HepG2 (cell line): ENCODE measurements around the gene DEFB128. TPM values are rescaled to one million over a fixed set of nuclear protein-coding genes. Genes with fewer than 3 reads are reported as not detected.

Experiments
- ATAC-seq: fragments of 200-7000 bp; cut with Tn5 transposase; 3 replicates; pipeline ENCODE4 v1.9.1; 2020; ENCODE audit warnings: mild to moderate bottlenecking, moderate library complexity
- BruUV-seq: library from RNA; stranded (reverse); fragments of 400-500 nt; replicated peaks from 2 replicates; lab custom pipeline; 2021; lab: Mats Ljungman, UMichigan
- CTCF ChIA-PET: fragments of 300-600 bp; formaldehyde crosslinking; extraction: SDS; loops from one replicate; lab custom pipeline; 2021; ENCODE audit warnings: low total read pairs, inconsistent platforms, low intra/inter-chr PET ratio; lab: Yijun Ruan, JAX
- POLR2A ChIA-PET: fragments of 350-600 bp; sonication (Branson Sonifier 250); formaldehyde crosslinking; loops from one replicate; lab custom pipeline; 2020; ENCODE audit warnings: antibody characterized with exemption, inconsistent platforms; lab: Yijun Ruan, JAX
- DNase-seq: peaks from one replicate; pipeline ENCODE4 v3.0.0-alpha.2; 2015; ENCODE audit warnings: low spot score
- FAIRE-seq: peaks from 3 replicates; lab custom pipeline; 2011; peaks lifted over from hg19 to GRCh38; lab: Jason Lieb, UNC
- H2AFZ ChIP-seq: one replicate; pipeline ENCODE4 v1.6.1; 2011; ENCODE audit warnings: low read length, inconsistent platforms
- H3K27ac ChIP-seq: fragments of 300-600 bp; 3 replicates; pipeline ENCODE4 v1.8.0; 2011; ENCODE audit warnings: mixed run types, mild to moderate bottlenecking, mixed read lengths, low read length, inconsistent platforms; ENCODE audit not compliant: insufficient read depth; ENCODE audit errors: extremely low read length
- H3K27me3 ChIP-seq, 2 experiments: fragments of 200-600 bp in 1 of 2; 2 replicates in 1 of 2; 3 replicates in 1 of 2; pipeline versions ENCODE4 v1.6.0 to v1.8.0; 2011; ENCODE audit warnings: low read length in 2 of 2, mild to moderate bottlenecking in 2 of 2, moderate library complexity in 2 of 2, inconsistent platforms in 1 of 2; ENCODE audit not compliant: insufficient read depth in 2 of 2, control insufficient read depth in 1 of 2
- H3K36me3 ChIP-seq, 2 experiments: fragments of 200-600 bp in 1 of 2; replicated peaks in 1 of 2; 2 replicates in 1 of 2; 3 replicates in 1 of 2; pipeline versions ENCODE4 v1.5.1 to v1.8.0; 2011; ENCODE audit warnings: low read length in 2 of 2, inconsistent platforms in 1 of 2; ENCODE audit not compliant: insufficient read depth in 2 of 2, control insufficient read depth in 1 of 2
- H3K4me1 ChIP-seq: 2 replicates; pipeline ENCODE4 v1.5.1; 2012; ENCODE audit warnings: low read length, inconsistent platforms; ENCODE audit not compliant: insufficient read depth
- H3K4me2 ChIP-seq: 2 replicates; pipeline ENCODE4 v1.6.0; 2011; ENCODE audit warnings: low read depth, low read length, inconsistent platforms
- H3K4me3 ChIP-seq, 3 experiments: fragments of 200-600 bp in 1 of 3; sonication (generic), shearing (Covaris generic) in 1 of 3; replicated peaks in 1 of 3; 2 replicates each; pipeline ENCODE4 v1.5.1; 2011 to 2016; ENCODE audit warnings: low read length in 3 of 3, inconsistent platforms in 2 of 3, low read depth in 2 of 3, mild to moderate bottlenecking in 2 of 3, control low read depth in 1 of 3, mixed read lengths in 1 of 3; ENCODE audit not compliant: insufficient read depth in 1 of 3
- H3K79me2 ChIP-seq: one replicate; pipeline ENCODE4 v1.6.1; 2011; ENCODE audit warnings: low read length, inconsistent platforms; ENCODE audit not compliant: insufficient read depth
- H3K9ac ChIP-seq: 2 replicates; pipeline ENCODE4 v1.6.0; 2011; ENCODE audit warnings: mild to moderate bottlenecking, low read depth, low read length, inconsistent platforms; ENCODE audit not compliant: insufficient read depth
- H3K9me3 ChIP-seq: 2 replicates; pipeline ENCODE4 v1.5.1; 2012; ENCODE audit warnings: mild to moderate bottlenecking, low read length
- H4K20me1 ChIP-seq: 2 replicates; pipeline ENCODE4 v1.6.0; 2011; ENCODE audit warnings: inconsistent platforms, mild to moderate bottlenecking, low read length, moderate library complexity; ENCODE audit not compliant: insufficient read depth
- ATRX ChIP-seq: sonication (generic); formaldehyde crosslinking; IDR thresholded peaks from 2 replicates; pipeline ENCODE4 v1.4.0; 2020; ENCODE audit warnings: missing genetic modification reagents, borderline replicate concordance
- CEBPZ ChIP-seq: IDR thresholded peaks from 2 replicates; pipeline ENCODE4 v1.6.1; 2012; ENCODE audit warnings: low read length, improper control_type of control experiment
- DMTF1 ChIP-seq: sonication (generic); formaldehyde crosslinking; IDR thresholded peaks from 2 replicates; pipeline ENCODE4 v1.4.0; 2020; ENCODE audit warnings: mild to moderate bottlenecking, missing genetic modification reagents
- FOXO4 ChIP-seq: sonication (generic); formaldehyde crosslinking; conservative IDR thresholded peaks from 2 replicates; pipeline ENCODE4 v1.8.1; 2023; ENCODE audit warnings: missing genetic modification reagents
- KLF15 ChIP-seq: sonication (generic); formaldehyde crosslinking; IDR thresholded peaks from 2 replicates; pipeline ENCODE4 v1.8.1; 2023; ENCODE audit warnings: borderline replicate concordance, mild to moderate bottlenecking, inconsistent platforms, missing genetic modification reagents, mixed read lengths
- MAFF ChIP-seq: IDR thresholded peaks from 2 replicates; pipeline ENCODE4 v1.6.1; 2011; ENCODE audit warnings: low read depth, low read length, improper control_type of control experiment
- MAX ChIP-seq: IDR thresholded peaks from 2 replicates; pipeline ENCODE4 v1.6.1; 2012; ENCODE audit warnings: inconsistent platforms
- MTA1 ChIP-seq: sonication (generic); formaldehyde crosslinking; IDR thresholded peaks from 2 replicates; pipeline ENCODE4 v1.4.0; 2020; ENCODE audit warnings: missing genetic modification reagents, mild to moderate bottlenecking, borderline replicate concordance
- REXO4 ChIP-seq: sonication (generic); formaldehyde crosslinking; IDR thresholded peaks from 2 replicates; pipeline ENCODE4 v1.8.0; 2022; ENCODE audit warnings: missing genetic modification reagents, mild to moderate bottlenecking, borderline replicate concordance
- STAT5B ChIP-seq: sonication (generic); formaldehyde crosslinking; IDR thresholded peaks from 2 replicates; pipeline ENCODE4 v1.4.0; 2020; ENCODE audit warnings: missing genetic modification reagents
- XRCC5 ChIP-seq: fragments of 200-400 bp; formaldehyde crosslinking; optimal IDR thresholded peaks from 2 replicates; pipeline ENCODE3; 2017; ENCODE audit warnings: mild to moderate bottlenecking, low read length
- ZEB1 ChIP-seq: IDR thresholded peaks from 2 replicates; pipeline ENCODE4 v1.6.1; 2012; ENCODE audit warnings: mild to moderate bottlenecking, low read depth, inconsistent platforms; ENCODE audit not compliant: insufficient replicate concordance
- ZNF232 ChIP-seq: sonication (generic); formaldehyde crosslinking; IDR thresholded peaks from 2 replicates; pipeline ENCODE4 v1.4.0; 2020; ENCODE audit warnings: missing genetic modification reagents, borderline replicate concordance
- WGBS: methylation state at CpG from one replicate; pipeline ENCODE4 v1.1.6; 2017; ENCODE audit warnings: low lambda C conversion rate; 5-methylcytosine and 5-hydroxymethylcytosine counted together
- in situ Hi-C: cut with HindIII; loops from 2 replicates; pipeline ENCODE4 v1.10.0; 2017; ENCODE audit warnings: low pct_unique_long_range_greater_than_20kb; ENCODE audit not compliant: extremely low pct_ligation_motif_present
- intact Hi-C: fragments of 100-400 bp; cut with micrococcal nuclease; formaldehyde crosslinking; loops from one replicate; pipeline ENCODE4 v1.10.0; 2022; ENCODE audit not compliant: unreplicated experiment
- polyA plus RNA-seq, 8 experiments: library from polyadenylated mRNA; depleted of rRNA in 3 of 8; stranded (reverse) in 7 of 8; unstranded in 1 of 8; fragments of >200 nt; fragmentation: Illumina TruSeq in 4 of 8; extraction: Trizol in 4 of 8; gene quantifications; 2 replicates each; pipeline versions ENCODE4 v1.2.1 to v1.2.3, GENCODE V29; 2011 to 2016; ENCODE audit warnings: low read depth in 4 of 8, missing spikeins in 1 of 8, mixed read lengths in 1 of 8; ENCODE audit not compliant: insufficient read depth in 1 of 8
- total RNA-seq, 5 experiments: library from RNA; depleted of rRNA; stranded (reverse); fragments of >200 nt; fragmentation: Illumina TruSeq; extraction: Trizol; gene quantifications; 2 replicates each; pipeline ENCODE4 v1.2.3, GENCODE V29; 2016; ENCODE audit warnings: low read depth in 1 of 5

The DEFB128 gene
- total and polyA plus RNA-seq, 2 of the 13 experiments (the other 11 are each of a cell fraction or from before 2014, with no cell fraction given): not detected

- TF ChIP-seq MAX: no peak
- TF ChIP-seq MAFF: no peak
- TF ChIP-seq STAT5B: no peak
- TF ChIP-seq FOXO4 (CRISPR knock-in tag): no peak
- TF ChIP-seq KLF15 (CRISPR knock-in tag): no peak
- no peak for TF ChIP-seq ZNF232 (CRISPR knock-in tag)
- no peak for TF ChIP-seq ATRX (CRISPR knock-in tag)
These were observed 10.5 kb upstream of the DEFB128 start (continued) for GRCh38 chr20:199996-200395.

GRCh38 chr20:198225-198624 lies 8.7 kb upstream of the DEFB128 start:
- in situ Hi-C loops (no loop called here), intact Hi-C loops (no loop called here)
- BruUV-seq: no TSS peak
- POLR2A ChIA-PET: no interaction called here
- FAIRE-seq (no peak), DNase-seq (no peak)
- CTCF ChIA-PET: no interaction called here
- H3K9ac ChIP-seq: no peak overlapping the region
- H3K4me3 ChIP-seq: no peak overlapping the region
- H3K79me2 ChIP-seq: no peaks in the 10 kb centered on the region
- H3K36me3 ChIP-seq: no peaks in the 10 kb centered on the region
- H3K27me3 ChIP-seq: peaks cover 1 to 11% of the 10 kb centered on the region in 2 experiments; a peak in 2 of 5 replicates
- TF ChIP-seq ZEB1: no peak
- no peak for TF ChIP-seq MTA1
- TF ChIP-seq XRCC5: no peak
- no peak for TF ChIP-seq DMTF1
- TF ChIP-seq REXO4: no peak
- no peak for TF ChIP-seq CEBPZ
- TF ChIP-seq, all 625 proteins: peak for 0
- H2AFZ ChIP-seq: no peak overlapping the region
- H3K4me2 ChIP-seq: no peak overlapping the region
- no peaks in the 10 kb centered on the region for H4K20me1 ChIP-seq
- H3K9me3 ChIP-seq: no peaks in the 10 kb centered on the region
- no peaks in the 10 kb centered on the region for H3K4me1 ChIP-seq
- WGBS: 6% methylated on average over 1 of the region's 1 CpG
- no peak overlapping the region for H3K27ac ChIP-seq
- ATAC-seq: no peak
